Natural killer cell treated with Interleukin-12 subunit alpha and Interleukin-12 subunit beta and Interleukin-15 and Interleukin-18, amount 100 ng/mL, for 72 hours (primary cell): ENCODE data around the gene SPEM2. TPM values are rescaled to one million over a fixed set of nuclear protein-coding genes. Genes with fewer than 3 reads are reported as not detected.

Source experiments
- ATAC-seq, 2 donors: fragments of 150-1000 bp; cut with Tn5 transposase in 1 of 2; sonication (Bioruptor Pico), chemical (Tn5 transposase) in 1 of 2; 2 replicates each; pipeline ENCODE4 v1.10.0; 2021
- DNase-seq: peaks from one replicate; pipeline ENCODE4 v3.0.0; 2022; ENCODE audit warnings: low spot score
- H3K27ac Mint-ChIP-seq, 2 donors: 1 replicate in 1 of 2; 2 replicates in 1 of 2; pipeline ENCODE4 v1.8.0; 2022; ENCODE audit warnings: mixed read lengths in 2 of 2, mild to moderate bottlenecking in 1 of 2, moderate library complexity in 1 of 2
- H3K27me3 Mint-ChIP-seq, 2 donors: 1 replicate in 1 of 2; 2 replicates in 1 of 2; pipeline ENCODE4 v1.8.0; 2022; ENCODE audit warnings: mixed read lengths in 2 of 2
- H3K36me3 Mint-ChIP-seq: one replicate; pipeline ENCODE4 v1.8.0; 2022; ENCODE audit warnings: mixed read lengths
- H3K4me1 Mint-ChIP-seq, 2 donors: 1 replicate in 1 of 2; 2 replicates in 1 of 2; pipeline ENCODE4 v1.8.0; 2022; ENCODE audit warnings: low read depth in 2 of 2, mixed read lengths in 2 of 2, mild to moderate bottlenecking in 1 of 2
- H3K4me3 Mint-ChIP-seq: one replicate; pipeline ENCODE4 v1.8.0; 2022; ENCODE audit warnings: mixed read lengths
- H3K9me3 Mint-ChIP-seq: 2 replicates; pipeline ENCODE4 v1.8.0; 2022; ENCODE audit warnings: mixed read lengths
- total RNA-seq, 2 donors: library from RNA; stranded (reverse); gene quantifications; one replicate each; pipeline ENCODE4 v1.2.3, GENCODE V29; 2022

SPEM2 gene
- total RNA-seq, 2 donors from 2014 or later, result not detected

DNA sequence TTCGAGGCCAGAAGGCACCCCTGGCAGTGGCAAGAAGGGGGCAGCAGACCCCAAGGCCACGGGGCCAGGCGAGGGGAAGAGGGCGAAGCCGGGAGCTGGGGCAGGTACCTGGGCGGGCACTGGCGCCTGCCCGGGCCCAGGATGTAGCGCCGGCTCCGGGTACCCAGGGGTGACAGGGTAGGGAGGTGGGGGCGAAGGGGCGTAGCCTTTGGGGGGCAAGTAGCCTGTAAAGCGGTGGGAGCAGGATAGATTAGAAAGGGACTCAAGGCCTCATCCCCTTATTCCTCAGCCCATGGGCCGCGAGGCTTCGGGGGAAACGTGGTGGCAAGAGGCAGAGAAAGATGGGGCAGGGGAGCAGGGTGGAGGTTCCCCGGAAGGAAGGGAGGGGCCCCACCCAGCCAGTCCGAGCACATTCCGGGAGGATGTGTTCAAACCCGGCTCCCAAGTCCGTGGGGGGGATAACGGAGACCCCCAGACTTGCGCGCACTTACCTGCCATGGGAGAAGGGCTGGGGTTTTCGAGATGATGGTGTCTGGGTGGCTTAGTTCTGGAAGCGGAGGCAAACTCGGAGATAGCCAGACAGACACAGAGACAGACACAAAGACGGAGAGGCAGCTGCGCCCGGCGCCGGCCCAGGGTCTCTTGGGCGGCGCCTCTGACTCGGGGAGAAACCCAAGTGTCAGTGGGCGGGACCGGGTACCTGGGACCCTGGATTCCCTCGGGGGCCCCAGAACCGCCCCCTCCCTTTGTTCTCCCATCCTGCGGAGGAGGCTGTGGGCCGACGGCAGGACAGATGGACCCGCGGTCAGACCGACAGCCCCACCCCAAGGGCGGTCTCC lies 31.6 kb upstream of the SPEM2 start:
- ATAC-seq (peak; percentile 54 to 59), DNase-seq (peak; percentile 68)
- Mint-ChIP-seq H3K4me1 (peaks cover 10 to 12% of the 10 kb centered on the region in 2 donors), H3K36me3 (no peaks in the 10 kb centered on the region), H3K27me3 (no peaks in the 10 kb centered on the region), H3K4me3 (peak overlapping the region; percentile 88), H3K27ac (peak overlapping the region; percentile 43 to 70), H3K9me3 (no peaks in the 10 kb centered on the region)

DNA sequence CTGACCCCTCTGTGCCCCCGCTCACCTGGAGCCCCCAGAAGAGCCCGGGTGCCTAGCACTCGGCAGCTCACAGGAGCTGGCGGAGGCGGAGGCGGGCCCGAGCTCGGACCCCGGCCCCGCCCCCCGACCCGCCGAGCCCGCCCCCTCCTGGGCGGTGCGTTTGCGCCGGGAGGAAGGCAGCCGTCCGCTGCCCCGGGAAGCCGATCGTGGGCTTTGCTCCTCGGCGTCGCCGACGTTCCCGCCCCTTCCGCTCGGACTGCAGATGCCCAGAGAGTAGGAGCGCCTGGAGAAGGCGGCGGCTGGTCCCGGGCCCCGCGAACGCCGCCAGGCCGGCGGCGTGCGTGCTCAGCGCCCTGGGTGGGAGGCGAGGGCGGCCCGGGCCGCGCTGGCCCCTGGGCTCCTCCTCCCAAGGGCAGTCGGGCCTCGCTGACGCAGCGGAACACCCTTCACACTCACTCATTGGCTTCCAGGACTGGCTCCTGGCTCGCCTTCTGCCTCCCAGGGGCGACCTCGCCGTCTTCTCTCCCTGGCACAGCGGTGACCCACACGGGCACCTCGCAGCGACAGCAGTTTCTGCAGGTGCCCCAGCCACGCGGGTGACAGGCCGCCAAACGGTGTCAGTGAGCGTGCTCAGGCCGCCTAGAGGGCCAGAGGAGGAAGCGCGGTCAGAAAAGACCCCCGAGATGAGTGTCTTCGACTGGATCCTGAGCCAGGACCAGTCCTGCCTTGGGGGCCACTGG lies 30.8 kb upstream of the SPEM2 start, which contains the start of gene PLSCR3:
Gene PLSCR3, minus strand, starts transcription at position 74 of the 740 bp plus-strand sequence. CDS start 415 bp downstream, outside the sequence.
- H3K4me3 Mint-ChIP-seq, result peak within 1 kb of the TSS; percentile 93
- H3K4me1 Mint-ChIP-seq, result peaks cover 10 to 12% of the 10 kb centered on the region in 2 donors
- peak; percentile 94 for ATAC-seq
- no peaks in the 10 kb centered on the region for H3K36me3 Mint-ChIP-seq
- H3K27ac Mint-ChIP-seq, result peak within 1 kb of the TSS; percentile 68 to 92
- H3K27me3 Mint-ChIP-seq, result no peaks in the 10 kb centered on the region
- H3K9me3 Mint-ChIP-seq, result no peaks in the 10 kb centered on the region
- peak; percentile 90 for DNase-seq

- H3K27ac Mint-ChIP-seq, result no peak overlapping the region
Measured at GRCh38 chr17:7396147-7396546, 29.3 kb upstream of the SPEM2 start.

GRCh38 chr17:7398612-7399011 lies 26.8 kb upstream of the SPEM2 start:
- no peak overlapping the region for H3K27ac Mint-ChIP-seq
- H3K27me3 Mint-ChIP-seq, result no peaks in the 10 kb centered on the region
- DNase-seq (no peak), ATAC-seq (no peak)
- H3K4me1 Mint-ChIP-seq, result peaks cover 11 to 13% of the 10 kb centered on the region in 2 donors
- H3K36me3 Mint-ChIP-seq, result no peaks in the 10 kb centered on the region
- H3K9me3 Mint-ChIP-seq, result no peaks in the 10 kb centered on the region
- no peak overlapping the region for H3K4me3 Mint-ChIP-seq

More at GRCh38 chr17:7396147-7396546, 29.3 kb upstream of the SPEM2 start:
- H3K9me3 Mint-ChIP-seq, result no peaks in the 10 kb centered on the region
- H3K36me3 Mint-ChIP-seq, result no peaks in the 10 kb centered on the region
- H3K4me1 Mint-ChIP-seq, result peaks cover 10% of the 10 kb centered on the region in 2 donors
- ATAC-seq, result no peak
- DNase-seq, result no peak
- H3K27me3 Mint-ChIP-seq, result no peaks in the 10 kb centered on the region
- no peak overlapping the region for H3K4me3 Mint-ChIP-seq

DNA sequence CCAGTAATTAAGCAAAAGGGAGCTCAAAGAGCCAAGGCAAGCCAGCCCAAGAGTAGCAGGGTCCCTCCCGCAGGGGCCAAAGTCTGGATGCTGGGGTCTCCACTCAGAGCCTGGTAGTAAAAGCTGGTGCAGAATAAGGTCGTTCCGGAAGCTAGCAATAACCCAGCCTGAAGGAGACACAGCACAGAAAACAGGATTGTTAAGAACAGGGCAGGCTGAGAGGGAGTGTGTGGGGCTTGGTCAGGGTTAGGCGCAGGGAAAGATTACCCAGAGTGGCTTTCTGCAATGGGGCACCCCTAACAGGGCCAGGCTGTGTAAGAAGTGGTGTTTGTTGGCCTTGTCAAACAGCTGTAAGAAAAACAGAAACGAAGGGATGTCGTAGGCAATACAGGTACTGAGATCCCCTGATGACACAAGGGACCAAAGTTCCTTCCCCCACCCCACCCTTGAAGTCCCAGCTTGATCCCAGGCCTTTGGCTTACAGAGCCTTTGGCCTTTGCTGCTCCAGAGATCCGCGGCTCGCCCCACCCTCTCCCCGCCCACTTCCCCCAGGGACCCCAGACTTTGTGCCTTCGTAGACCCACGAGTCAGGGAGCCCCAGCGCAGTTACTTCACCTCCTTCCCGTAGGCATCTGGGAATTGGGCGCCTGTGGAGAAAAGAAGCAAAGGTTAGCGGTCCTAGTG lies 22.2 kb upstream of the SPEM2 start:
- Mint-ChIP-seq H3K36me3 (no peaks in the 10 kb centered on the region), H3K4me1 (peaks cover 13 to 21% of the 10 kb centered on the region in 2 donors), H3K27me3 (peaks cover 8 to 10% of the 10 kb centered on the region in 2 donors), H3K9me3 (no peaks in the 10 kb centered on the region), H3K27ac (peak overlapping the region; percentile 79 to 93), H3K4me3 (peak overlapping the region; percentile 87)
- no peak for ATAC-seq
- no peak for DNase-seq

- peaks cover 13 to 21% of the 10 kb centered on the region in 2 donors for H3K4me1 Mint-ChIP-seq
- H3K9me3 Mint-ChIP-seq, result no peaks in the 10 kb centered on the region
- H3K4me3 Mint-ChIP-seq, result peak overlapping the region; percentile 87
- peak overlapping the region; percentile 79 to 93 for H3K27ac Mint-ChIP-seq
- ATAC-seq, result no peak
- H3K36me3 Mint-ChIP-seq, result no peaks in the 10 kb centered on the region
- DNase-seq, result no peak
- peaks cover 8 to 10% of the 10 kb centered on the region in 2 donors for H3K27me3 Mint-ChIP-seq
Measured at GRCh38 chr17:7403727-7403976, 21.8 kb upstream of the SPEM2 start.

- DNase-seq, result peak; percentile 98
- no peaks in the 10 kb centered on the region for H3K9me3 Mint-ChIP-seq
- H3K4me3 Mint-ChIP-seq, result peak within 1 kb of the TSS; percentile 87
Measured at GRCh38 chr17:7403977-7404736, 21.3 kb upstream of the SPEM2 start, which contains the start of gene TMEM256. TSS of gene TMEM256 (minus strand) at chr17:7404097. CDS start at chr17:7404084, 13 bp downstream.

GRCh38 chr17:7404737-7405349 lies 20.6 kb upstream of the SPEM2 start:
- peaks cover 13 to 21% of the 10 kb centered on the region in 2 donors for H3K4me1 Mint-ChIP-seq
- peak overlapping the region; percentile 87 for H3K4me3 Mint-ChIP-seq
- no peaks in the 10 kb centered on the region for H3K9me3 Mint-ChIP-seq
- peaks cover 8 to 19% of the 10 kb centered on the region in 2 donors for H3K27me3 Mint-ChIP-seq
- peak; percentile 58 to 66 for ATAC-seq
- peak overlapping the region; percentile 79 to 93 for H3K27ac Mint-ChIP-seq
- H3K36me3 Mint-ChIP-seq, result no peaks in the 10 kb centered on the region
- no peak for DNase-seq

More at GRCh38 chr17:7403977-7404736, 21.3 kb upstream of the SPEM2 start, which contains the start of gene TMEM256:
- H3K27ac Mint-ChIP-seq, result peak within 1 kb of the TSS; percentile 79 to 93
- H3K4me1 Mint-ChIP-seq, result peaks cover 13 to 21% of the 10 kb centered on the region in 2 donors
- no peaks in the 10 kb centered on the region for H3K36me3 Mint-ChIP-seq
- ATAC-seq, result peak; percentile 95
- H3K27me3 Mint-ChIP-seq, result peaks cover 8 to 12% of the 10 kb centered on the region in 2 donors

- no peaks in the 10 kb centered on the region for H3K36me3 Mint-ChIP-seq
- H3K27me3 Mint-ChIP-seq, result peaks cover 8 to 23% of the 10 kb centered on the region in 2 donors
- peak overlapping the region; percentile 87 for H3K4me3 Mint-ChIP-seq
- H3K4me1 Mint-ChIP-seq, result peaks cover 13 to 21% of the 10 kb centered on the region in 2 donors
- H3K27ac Mint-ChIP-seq, result peak overlapping the region; percentile 2 to 27
- no peaks in the 10 kb centered on the region for H3K9me3 Mint-ChIP-seq
- no peak for DNase-seq
- no peak for ATAC-seq
Measured at GRCh38 chr17:7405350-7406234, 19.8 kb upstream of the SPEM2 start.

- ATAC-seq (no peak), DNase-seq (no peak)
- Mint-ChIP-seq H3K9me3 (no peaks in the 10 kb centered on the region), H3K4me1 (peaks cover 13 to 21% of the 10 kb centered on the region in 2 donors), H3K4me3 (peak overlapping the region; percentile 60), H3K27me3 (peaks cover 8 to 23% of the 10 kb centered on the region in 2 donors), H3K36me3 (no peaks in the 10 kb centered on the region), H3K27ac (peak overlapping the region; percentile 27 to 45)
Measured at GRCh38 chr17:7406235-7406825, 19.1 kb upstream of the SPEM2 start.

DNA sequence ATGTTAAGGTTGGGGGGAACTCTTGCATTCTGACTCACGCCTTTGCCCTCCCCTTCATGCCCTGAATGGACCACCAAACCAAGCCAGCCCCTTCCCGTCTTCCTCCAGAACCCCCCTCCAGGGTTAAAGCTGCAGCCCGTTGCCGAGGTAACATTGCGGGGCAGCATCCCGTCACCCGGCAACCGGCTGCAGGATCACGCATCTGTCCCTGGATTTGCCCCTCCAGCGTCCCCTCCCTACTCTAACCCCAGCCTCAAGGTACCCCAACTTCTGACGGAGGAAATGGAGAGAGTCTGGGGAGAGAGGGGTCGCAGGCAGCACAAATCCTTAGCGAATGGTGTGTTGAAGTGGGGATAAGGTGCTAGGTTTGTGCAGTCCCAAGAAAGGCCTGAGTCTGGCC lies 18.3 kb upstream of the SPEM2 start:
- Mint-ChIP-seq H3K27ac (peak overlapping the region in 1 of 2 donors; percentile 45), H3K36me3 (no peaks in the 10 kb centered on the region), H3K4me3 (no peak overlapping the region), H3K9me3 (no peaks in the 10 kb centered on the region), H3K27me3 (peaks cover 8 to 23% of the 10 kb centered on the region in 2 donors), H3K4me1 (peaks cover 13 to 17% of the 10 kb centered on the region in 2 donors)
- ATAC-seq, result no peak
- DNase-seq, result no peak
